ENCODE data around the gene TNFRSF8. TPM values are rescaled to one million over a fixed set of nuclear protein-coding genes. Genes with fewer than 3 reads are reported as not detected.
"Not testable (repeated sequence)": the region's sequence is repeated elsewhere in the genome, so short reads cannot be mapped to it uniquely, and the experiment has no call there.

Gene TNFRSF8
- total RNA-seq, 1 experiment from 2014 or later: 0.47 TPM

GRCh38 chr1:12083766-12084165 lies 20.7 kb downstream of the TNFRSF8 start:
- DNase-seq (ENCODE audit: low read depth): peak; percentile 45

DNA sequence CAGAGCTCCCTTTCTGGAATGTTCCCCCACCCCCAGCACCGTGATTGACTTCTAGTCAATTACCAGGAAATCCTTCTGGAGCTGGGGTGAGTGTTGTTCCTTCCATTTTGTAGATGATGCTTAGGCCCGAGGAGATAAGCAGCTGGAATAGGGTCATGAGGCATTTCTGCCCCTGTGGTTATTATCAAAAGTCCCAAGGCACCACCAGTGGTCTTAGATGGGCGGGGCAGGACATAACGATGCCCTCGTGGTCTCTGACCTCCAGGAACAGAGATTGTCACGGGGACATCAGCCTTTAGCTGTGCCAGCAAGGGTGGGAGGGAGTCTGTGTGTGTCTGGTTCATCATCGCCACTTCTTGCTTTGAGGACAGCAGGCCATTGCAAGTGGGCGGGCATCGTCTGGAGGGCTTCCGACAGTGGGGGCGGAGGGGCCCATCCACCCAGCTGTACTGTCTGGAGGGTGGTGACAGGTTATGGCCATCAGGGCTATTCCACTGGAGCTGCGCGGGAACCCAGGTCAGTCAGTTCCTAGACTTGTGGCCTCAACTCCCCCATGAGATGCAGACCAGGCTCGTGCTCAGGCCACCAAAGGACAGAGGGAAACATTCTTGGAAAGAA lies 22.6 kb downstream of the TNFRSF8 start:
- no peak for DNase-seq (ENCODE audit: low read depth)

DNA sequence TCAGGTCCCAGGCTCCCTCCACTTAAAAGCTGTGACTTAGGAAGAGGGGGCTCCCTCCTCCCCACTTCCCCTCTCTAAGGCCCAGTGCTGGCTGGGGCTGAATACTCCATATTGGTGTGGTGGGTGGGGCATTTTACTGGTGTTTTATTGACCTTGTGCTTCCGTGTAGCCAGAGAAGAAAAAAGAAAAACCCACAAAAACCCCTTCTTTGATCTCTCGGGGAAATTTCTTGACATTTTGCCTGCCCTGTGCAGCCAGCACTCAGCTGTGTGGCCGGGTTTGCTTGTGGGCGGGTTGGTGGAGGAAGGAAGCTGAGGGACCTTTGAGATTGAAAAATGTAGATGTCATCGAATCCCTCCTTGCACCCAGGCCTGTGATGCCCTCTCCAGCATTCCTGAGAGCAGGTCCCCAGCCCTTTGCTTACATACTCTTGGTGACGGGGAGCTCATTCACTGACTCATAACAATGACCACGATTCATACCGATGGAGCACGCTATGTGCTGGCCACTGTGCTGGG lies 24.8 kb downstream of the TNFRSF8 start:
- no peak for DNase-seq (ENCODE audit: low read depth)

DNA sequence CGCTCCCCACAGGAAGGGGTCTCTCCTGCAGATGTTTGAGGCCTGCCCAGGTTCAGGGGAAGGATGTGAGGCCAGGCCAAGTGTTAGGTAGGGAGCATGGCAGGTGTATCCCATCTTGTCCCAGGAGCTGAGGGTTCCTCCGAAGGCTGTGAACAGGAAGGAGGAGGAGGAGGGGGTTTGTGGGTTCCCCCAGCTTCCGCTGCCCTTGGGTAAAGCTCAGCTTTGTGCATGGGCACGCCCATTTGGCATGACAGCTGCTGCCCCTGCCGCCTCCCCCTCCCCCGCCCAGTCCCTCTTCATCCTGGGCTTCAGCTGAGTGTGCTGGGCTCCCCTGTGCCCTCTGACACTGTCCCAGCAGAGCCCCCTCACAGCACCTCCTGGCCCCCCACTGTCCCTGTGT lies 25.5 kb downstream of the TNFRSF8 start:
- no peak for DNase-seq (ENCODE audit: low read depth)

DNA sequence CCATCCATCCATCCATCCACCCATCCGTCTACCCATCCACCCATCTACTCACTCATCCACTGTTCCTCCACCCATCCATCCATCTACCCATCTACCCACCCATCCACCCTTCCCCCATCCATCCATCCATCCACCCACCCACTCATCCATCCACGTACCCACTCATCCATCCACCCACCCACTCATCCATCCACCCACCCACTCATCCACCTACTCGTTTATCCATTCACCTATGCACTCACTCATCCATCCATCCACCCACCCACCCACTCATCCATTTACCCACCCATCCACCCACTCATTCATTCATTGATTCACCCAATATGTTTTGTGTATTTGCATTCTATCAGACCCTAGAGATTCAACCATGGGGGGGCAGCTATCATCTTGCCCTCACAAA lies 27.2 kb downstream of the TNFRSF8 start:
- no peak for DNase-seq (ENCODE audit: low read depth)

- DNase-seq (ENCODE audit: low read depth): no peak
Observed at GRCh38 chr1:12091191-12091590, 28.1 kb downstream of the TNFRSF8 start.

DNA sequence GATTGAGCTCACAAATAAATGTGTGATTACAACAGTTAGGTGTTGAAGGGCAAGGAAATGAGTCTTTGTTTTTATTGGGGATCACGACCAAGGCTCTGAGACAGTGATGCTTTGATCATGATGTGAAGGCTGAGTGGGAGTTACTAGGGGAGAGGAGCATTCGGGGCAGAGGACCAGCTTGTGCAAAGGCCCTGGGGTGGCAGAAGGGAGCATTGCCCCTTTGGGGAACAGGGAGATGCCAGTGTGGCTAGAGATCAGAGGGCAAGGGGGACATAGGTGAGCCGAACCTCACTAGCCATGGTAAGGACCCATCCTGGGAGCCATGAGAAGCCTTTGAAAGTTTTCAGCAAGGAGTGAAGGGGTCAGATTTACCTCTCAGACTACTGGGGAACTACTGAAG lies 31.1 kb downstream of the TNFRSF8 start:
- no peak for DNase-seq (ENCODE audit: low read depth)

DNA sequence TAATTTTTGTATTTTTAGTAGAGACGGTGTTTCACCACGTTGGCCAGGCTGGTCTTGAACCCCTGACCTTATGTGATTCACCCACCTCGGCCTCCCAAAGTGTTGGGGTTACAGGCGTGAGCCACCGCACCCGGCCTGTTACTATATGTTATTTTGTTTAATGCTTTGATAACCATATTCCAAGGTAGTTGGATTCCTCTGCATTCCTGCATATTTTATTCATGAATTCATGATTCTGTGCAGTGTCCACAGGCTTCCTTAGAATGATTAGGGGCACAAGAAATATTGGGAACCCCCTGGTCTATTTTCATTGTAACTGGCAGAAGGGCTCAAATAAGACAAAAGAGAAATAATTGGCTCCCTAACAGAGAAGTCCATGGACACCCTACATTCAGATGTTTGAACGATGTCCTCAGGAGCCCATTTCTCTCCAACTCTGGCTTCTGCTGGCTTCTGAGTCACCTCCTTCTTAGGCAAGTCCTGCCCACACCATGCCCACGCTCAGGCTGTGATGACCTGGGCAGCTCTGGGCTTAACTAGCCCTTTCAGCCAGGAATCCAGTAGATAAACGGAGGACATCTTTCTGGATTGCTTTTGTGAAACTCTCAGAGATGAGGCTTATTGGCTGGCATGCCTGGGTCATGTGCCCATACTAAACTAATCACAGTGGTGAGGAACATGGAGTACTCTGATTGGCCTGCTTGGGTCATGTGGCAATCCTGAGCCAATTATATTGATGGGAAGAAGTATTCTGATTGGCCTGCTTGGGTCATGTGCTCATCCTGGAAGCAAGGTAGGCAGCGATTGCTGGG lies 32.6 kb downstream of the TNFRSF8 start:
- DNase-seq (ENCODE audit: low read depth): peak; percentile 68

DNA sequence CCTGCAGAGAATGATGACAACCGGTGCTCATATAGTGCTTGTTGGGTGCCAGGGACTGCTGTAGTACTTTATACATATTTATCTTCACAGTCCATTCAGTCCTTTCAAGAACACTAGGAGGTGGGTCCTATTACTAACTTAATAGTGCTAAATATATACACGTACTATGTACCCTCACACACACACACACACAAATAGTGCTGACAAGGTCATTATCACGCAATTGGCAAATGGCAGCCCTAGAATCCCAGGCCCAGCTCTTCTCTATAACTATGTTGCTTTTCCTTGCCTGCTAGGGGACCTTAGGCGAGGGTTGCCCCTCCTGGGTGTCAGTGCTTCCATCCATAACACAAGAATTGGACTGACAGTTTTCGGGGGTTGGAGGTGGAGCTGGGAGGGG lies 33.5 kb downstream of the TNFRSF8 start:
- no peak for DNase-seq (ENCODE audit: low read depth)

DNA sequence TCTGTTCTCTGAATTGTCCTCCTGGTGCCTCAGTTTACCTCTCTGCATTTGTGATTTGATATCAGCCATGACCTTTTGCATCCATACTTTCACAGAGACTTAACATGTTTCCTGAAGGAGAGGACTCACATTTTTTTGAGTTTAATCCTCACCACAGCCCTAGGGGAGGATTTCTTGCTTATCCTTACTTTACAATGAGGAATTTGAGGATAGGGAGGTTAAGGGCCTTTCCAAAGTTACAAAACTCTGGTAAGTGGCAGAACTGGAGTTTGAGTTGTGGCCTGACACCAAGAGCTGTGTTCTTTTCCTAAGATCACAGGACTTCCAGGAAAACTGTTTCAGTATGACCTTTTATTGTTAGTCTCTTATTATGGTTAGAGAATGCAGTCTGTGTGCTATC lies 34.2 kb downstream of the TNFRSF8 start:
- DNase-seq (ENCODE audit: low read depth): peak; percentile 64

DNA sequence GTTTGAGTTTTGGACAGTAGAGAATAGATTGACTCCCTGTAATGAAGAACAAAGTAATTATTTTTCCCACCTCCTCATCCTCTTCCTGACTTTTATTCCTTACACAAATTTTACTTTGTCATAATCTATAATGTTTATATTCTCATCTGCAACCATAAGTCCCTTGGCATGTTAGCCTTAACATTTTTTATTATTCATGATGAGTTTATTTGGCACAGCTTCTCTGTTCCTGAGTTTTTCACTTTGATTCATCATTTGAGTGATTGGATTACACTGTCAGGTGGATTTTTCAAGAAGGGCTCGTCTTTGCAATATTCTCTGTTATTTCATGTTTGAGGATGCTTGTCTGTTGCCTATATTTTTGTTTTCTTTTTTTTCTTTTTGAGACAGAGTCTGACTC lies 35.7 kb downstream of the TNFRSF8 start:
- DNase-seq (ENCODE audit: low read depth): no peak

GRCh38 chr1:12099610-12100009 lies 36.5 kb downstream of the TNFRSF8 start:
- no peak for DNase-seq (ENCODE audit: low read depth)

- DNase-seq (ENCODE audit: low read depth): peak; percentile 51
Observed at GRCh38 chr1:12100071-12100470, 37.0 kb downstream of the TNFRSF8 start.

DNA sequence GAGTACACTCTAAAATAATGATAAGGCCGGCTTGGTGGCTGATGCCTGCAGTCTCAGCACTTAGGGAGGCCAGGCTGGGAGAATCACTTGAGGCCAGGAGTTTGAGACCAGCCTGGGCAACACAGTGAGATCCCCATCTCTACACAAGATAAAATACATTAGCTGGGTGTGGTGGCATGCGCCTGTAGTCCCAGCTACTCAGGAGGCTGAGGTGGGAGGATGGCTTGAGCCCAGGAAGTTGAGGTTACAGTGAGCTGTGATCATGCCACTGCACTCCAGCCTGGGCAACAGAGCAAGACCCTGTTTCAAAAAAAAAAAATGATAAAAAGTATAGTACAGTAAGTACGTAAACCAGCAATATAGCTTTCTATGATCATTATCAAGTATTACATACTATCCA lies 38.0 kb downstream of the TNFRSF8 start:
- DNase-seq (ENCODE audit: low read depth): not testable (repeated sequence)

DNA sequence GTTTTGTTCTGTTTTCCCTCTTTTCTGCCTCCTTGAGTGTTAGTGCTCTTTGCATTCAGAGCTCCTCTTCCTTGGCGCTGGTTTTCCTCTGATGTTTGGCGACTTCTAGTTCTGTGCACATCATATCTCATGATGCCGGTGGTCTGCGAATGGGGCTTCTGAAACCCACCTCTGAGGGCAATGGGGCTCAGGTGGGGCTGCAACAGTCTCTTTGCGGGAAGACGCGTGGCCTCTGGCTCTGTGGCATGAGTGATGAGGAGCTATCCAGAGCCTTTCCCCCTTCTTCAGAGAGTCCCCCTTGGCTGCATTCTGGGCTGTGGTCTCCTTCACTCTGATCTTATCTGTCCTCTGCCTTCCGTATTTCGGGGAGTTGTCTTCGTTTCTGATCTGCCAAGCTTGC lies 39.0 kb downstream of the TNFRSF8 start:
- no peak for DNase-seq (ENCODE audit: low read depth)

GRCh38 chr1:12104417-12104816 lies 41.3 kb downstream of the TNFRSF8 start:
- no peak for DNase-seq (ENCODE audit: low read depth)

- no peak for DNase-seq (ENCODE audit: low read depth)
Observed at GRCh38 chr1:12106153-12106552, 43.0 kb downstream of the TNFRSF8 start.

GRCh38 chr1:12106861-12107260 lies 43.8 kb downstream of the TNFRSF8 start:
- DNase-seq (ENCODE audit: low read depth): not testable (repeated sequence)

- no peak for DNase-seq (ENCODE audit: low read depth)
Observed at GRCh38 chr1:12107718-12108117, 44.6 kb downstream of the TNFRSF8 start.

- no peak for DNase-seq (ENCODE audit: low read depth)
Observed at GRCh38 chr1:12109901-12110300, 46.8 kb downstream of the TNFRSF8 start.

DNA sequence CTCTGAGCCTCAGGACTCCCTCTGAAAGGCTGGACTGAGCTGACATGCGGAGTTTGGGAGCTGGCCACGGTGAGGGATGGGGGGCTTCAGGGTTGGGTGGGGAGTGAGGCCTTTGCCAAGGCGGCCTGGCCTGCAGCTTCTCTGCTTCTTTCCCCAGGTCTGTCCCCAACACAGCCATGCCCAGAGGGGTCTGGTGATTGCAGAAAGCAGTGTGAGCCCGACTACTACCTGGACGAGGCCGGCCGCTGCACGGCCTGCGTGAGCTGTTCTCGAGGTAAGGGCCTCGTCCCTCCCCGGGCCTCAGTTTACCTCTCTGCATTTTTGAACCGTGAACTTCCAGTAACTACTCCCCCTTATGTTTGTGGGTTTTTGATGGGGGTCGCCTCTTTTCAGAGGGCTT lies 48.6 kb downstream of the TNFRSF8 start:
- DNase-seq (ENCODE audit: low read depth): no peak

GRCh38 chr1:12112711-12113161 lies 49.6 kb downstream of the TNFRSF8 start:
- peak; percentile 77 for DNase-seq (ENCODE audit: low read depth)

All from M059J (cell line).